Naive B cell (primary cell): ENCODE data around the gene LPGAT1. TPM values are rescaled to one million over a fixed set of nuclear protein-coding genes. Genes with fewer than 3 reads are reported as not detected.
"Not testable (repeated sequence)": the region's sequence is repeated elsewhere in the genome, so short reads cannot be mapped to it uniquely, and the experiment has no call there.

Source experiments
- ATAC-seq, 2 donors: fragments of 150-1000 bp; cut with Tn5 transposase; 2 replicates each; pipeline ENCODE4 v1.10.0; 2021; ENCODE audit warnings: low read depth in 2 of 2, mild to moderate bottlenecking in 2 of 2, moderate library complexity in 2 of 2
- DNase-seq: peaks from one replicate; pipeline ENCODE4 v3.0.0; 2022
- H3K27ac Mint-ChIP-seq, 6 donors: one replicate each; pipeline ENCODE4 v1.8.0; 2020 to 2022; ENCODE audit warnings: mild to moderate bottlenecking in 6 of 6, mixed read lengths in 6 of 6, moderate library complexity in 5 of 6, inconsistent platforms in 2 of 6
- H3K27me3 Mint-ChIP-seq, 3 donors: one replicate each; pipeline ENCODE4 v1.8.0; 2021 to 2022; ENCODE audit warnings: mixed read lengths in 3 of 3, mild to moderate bottlenecking in 1 of 3
- H3K36me3 Mint-ChIP-seq, 2 donors: one replicate each; pipeline ENCODE4 v1.8.0; 2020 to 2022; ENCODE audit warnings: mixed read lengths in 2 of 2, inconsistent platforms in 1 of 2, mild to moderate bottlenecking in 1 of 2
- H3K4me1 Mint-ChIP-seq, 3 donors: one replicate each; pipeline ENCODE4 v1.8.0; 2020 to 2022; ENCODE audit warnings: mixed read lengths in 3 of 3, inconsistent platforms in 1 of 3, mild to moderate bottlenecking in 1 of 3, moderate library complexity in 1 of 3
- H3K4me3 Mint-ChIP-seq, 8 donors: one replicate each; pipeline ENCODE4 v1.8.0; 2020 to 2022; ENCODE audit warnings: mild to moderate bottlenecking in 8 of 8, mixed read lengths in 8 of 8, moderate library complexity in 8 of 8, inconsistent platforms in 2 of 8
- H3K9me3 Mint-ChIP-seq, 7 donors: one replicate each; pipeline ENCODE4 v1.8.0; 2020 to 2022; ENCODE audit warnings: mixed read lengths in 7 of 7, mild to moderate bottlenecking in 5 of 7, inconsistent platforms in 2 of 7, moderate library complexity in 1 of 7
- polyA plus RNA-seq, 6 donors: library from polyadenylated mRNA; unstranded; fragments of 300-500 nt; fragmentation: Illumina TruSeq; gene quantifications; one replicate each; pipeline ENCODE4 v1.2.3, GENCODE V29; 2021; ENCODE audit warnings: low read depth in 6 of 6

The LPGAT1 gene
- polyA plus RNA-seq, 6 donors from 2014 or later: 29.1 to 43.4 (median 35.4) TPM

- Mint-ChIP-seq H3K4me1 (peaks cover 25 to 53% (median 47%) of the 10 kb centered on the region in 3 donors), H3K27me3 (peaks cover 0 to 9% (median 7%) of the 10 kb centered on the region in 3 donors), H3K9me3 (peaks cover 4 to 24% (median 19%) of the 10 kb centered on the region in 7 donors), H3K36me3 (peaks cover 0 to 5% of the 10 kb centered on the region in 2 donors), H3K4me3 (peak overlapping the region in 7 of 8 donors; percentile 2 to 78 (median 27)), H3K27ac (peak overlapping the region in 2 of 6 donors; percentile 33 to 62)
- no peak for DNase-seq
- ATAC-seq: peak in 1 of 2 donors; percentile 7
Measured at GRCh38 chr1:211695135-211695816, 135.3 kb downstream of the LPGAT1 start.

- DNase-seq, ATAC-seq, H3K27ac Mint-ChIP-seq, H3K27me3 Mint-ChIP-seq, H3K36me3 Mint-ChIP-seq: not testable (repeated sequence)
- peaks cover 4 to 24% (median 19%) of the 10 kb centered on the region in 7 donors for H3K9me3 Mint-ChIP-seq
- H3K4me1 Mint-ChIP-seq: peaks cover 21 to 43% (median 38%) of the 10 kb centered on the region in 3 donors
- peak overlapping the region in 3 of 8 donors; percentile 29 to 44 (median 41) for H3K4me3 Mint-ChIP-seq
Measured at GRCh38 chr1:211693911-211694310, 136.7 kb downstream of the LPGAT1 start.

Other genes with a start within 250 kb of the LPGAT1 start
- under 1 TPM in 2 of 6 donors, not detected in 4; 0.16 to 0.32 TPM for gene NEK2, start 155.1 kb downstream of the LPGAT1 start, polyA plus RNA-seq
- gene INTS7, start 204.8 kb upstream of the LPGAT1 start, polyA plus RNA-seq: 10 to 100 TPM in 2 of 6 donors, 1 to 10 TPM in 4; 5.8 to 13.4 (median 8.4) TPM
- gene DTL, start 205.0 kb upstream of the LPGAT1 start, polyA plus RNA-seq: 1 to 10 TPM in 1 of 6 donors, under 1 TPM in 4, not detected in 1; 0.17 to 1.2 (median 0.71) TPM